HepG2 (cell line): ENCODE data around the gene CIBAR2. TPM values are rescaled to one million over a fixed set of nuclear protein-coding genes. Genes with fewer than 3 reads are reported as not detected.

Experiments used
- ATAD3A ChIP-seq: sonication (generic); formaldehyde crosslinking; IDR thresholded peaks from 2 replicates; pipeline ENCODE4 v1.4.0; 2020; ENCODE audit warnings: missing genetic modification reagents
- DDIT3 ChIP-seq: sonication (generic); formaldehyde crosslinking; IDR thresholded peaks from 2 replicates; pipeline ENCODE4 v1.4.0; 2020; ENCODE audit warnings: mild to moderate bottlenecking, missing genetic modification reagents
- ELF4 ChIP-seq: sonication (generic); formaldehyde crosslinking; IDR thresholded peaks from 2 replicates; pipeline ENCODE4 v1.5.0; 2020; ENCODE audit warnings: missing genetic modification reagents, mild to moderate bottlenecking, moderate library complexity, borderline replicate concordance
- FOXO4 ChIP-seq: sonication (generic); formaldehyde crosslinking; conservative IDR thresholded peaks from 2 replicates; pipeline ENCODE4 v1.8.1; 2023; ENCODE audit warnings: missing genetic modification reagents
- GABPA ChIP-seq, 2 experiments: IDR thresholded peaks; 2 replicates each; pipeline ENCODE4 v1.6.1; 2011 to 2016; ENCODE audit warnings: low read depth in 2 of 2, low read length in 1 of 2, missing biosample characterization in 1 of 2, missing genetic modification characterization in 1 of 2
- HNF1A ChIP-seq, 2 experiments: sonication (generic) in 1 of 2; formaldehyde crosslinking in 1 of 2; IDR thresholded peaks; 2 replicates each; pipeline versions ENCODE4 v1.4.0 to v1.6.1; 2016 to 2020; ENCODE audit warnings: borderline replicate concordance in 1 of 2, low read depth in 1 of 2, mild to moderate bottlenecking in 1 of 2, missing genetic modification reagents in 1 of 2
- KAT7 ChIP-seq: IDR thresholded peaks from 2 replicates; pipeline ENCODE4 v1.6.1; 2018; ENCODE audit warnings: borderline replicate concordance, missing compliant biosample characterization
- MLLT10 ChIP-seq: sonication (generic); formaldehyde crosslinking; IDR thresholded peaks from 2 replicates; pipeline ENCODE4 v1.4.0; 2020; ENCODE audit warnings: missing genetic modification reagents
- NFE2 ChIP-seq: sonication (generic); formaldehyde crosslinking; IDR thresholded peaks from 2 replicates; pipeline ENCODE4 v1.4.0; 2020; ENCODE audit warnings: missing genetic modification reagents
- RBFOX2 ChIP-seq: fragments of 200-400 bp; formaldehyde crosslinking; IDR thresholded peaks from 2 replicates; pipeline ENCODE4 v1.6.1; 2017; ENCODE audit warnings: low read depth, mild to moderate bottlenecking, low read length
- TFAP4 ChIP-seq: sonication (generic); IDR thresholded peaks from 2 replicates; pipeline ENCODE4 v1.6.1; 2016; ENCODE audit warnings: low read depth, borderline replicate concordance
- THRA ChIP-seq: sonication (generic); formaldehyde crosslinking; IDR thresholded peaks from 2 replicates; pipeline ENCODE4 v1.4.0; 2020; ENCODE audit warnings: missing genetic modification reagents, borderline replicate concordance
- ZBTB7B ChIP-seq: sonication (generic); formaldehyde crosslinking; IDR thresholded peaks from 2 replicates; pipeline ENCODE4 v1.4.0; 2020; ENCODE audit warnings: missing genetic modification reagents
- ZFP41 ChIP-seq: sonication (generic); formaldehyde crosslinking; IDR thresholded peaks from 2 replicates; pipeline ENCODE4 v1.4.0; 2020; ENCODE audit warnings: mild to moderate bottlenecking, missing genetic modification reagents, borderline replicate concordance
- ZKSCAN1 ChIP-seq: fragments of 150-350 bp; IDR thresholded peaks from 2 replicates; pipeline ENCODE4 v1.6.1; 2014; ENCODE audit warnings: low read length
- ZMAT3 ChIP-seq: sonication (generic); formaldehyde crosslinking; conservative IDR thresholded peaks from 2 replicates; pipeline ENCODE4 v1.7.0; 2021; ENCODE audit warnings: missing genetic modification reagents
- ZNF224 ChIP-seq: sonication (generic); formaldehyde crosslinking; IDR thresholded peaks from 2 replicates; pipeline ENCODE4 v1.5.0; 2020; ENCODE audit warnings: mild to moderate bottlenecking, missing genetic modification reagents
- ZNF547 ChIP-seq: sonication (generic); formaldehyde crosslinking; IDR thresholded peaks from 2 replicates; pipeline ENCODE4 v1.5.1; 2020; ENCODE audit warnings: mild to moderate bottlenecking, missing genetic modification reagents
- ZNF777 ChIP-seq: sonication (generic); formaldehyde crosslinking; IDR thresholded peaks from 2 replicates; pipeline ENCODE4 v1.4.0; 2020; ENCODE audit warnings: missing genetic modification reagents
- ZNF780A ChIP-seq: sonication (generic); formaldehyde crosslinking; IDR thresholded peaks from 2 replicates; pipeline ENCODE4 v1.8.0; 2022; ENCODE audit warnings: mild to moderate bottlenecking, missing genetic modification reagents, moderate library complexity
- ZNF878 ChIP-seq: sonication (generic); formaldehyde crosslinking; IDR thresholded peaks from 2 replicates; pipeline ENCODE4 v1.8.1; 2023; ENCODE audit warnings: mild to moderate bottlenecking, missing genetic modification reagents, moderate library complexity
- ZSCAN22 ChIP-seq: sonication (generic); formaldehyde crosslinking; IDR thresholded peaks from 2 replicates; pipeline ENCODE4 v1.4.0; 2020; ENCODE audit warnings: mild to moderate bottlenecking, missing genetic modification reagents
- polyA plus RNA-seq, 8 experiments: library from polyadenylated mRNA; depleted of rRNA in 3 of 8; stranded (reverse) in 7 of 8; unstranded in 1 of 8; fragments of >200 nt; fragmentation: Illumina TruSeq in 4 of 8; extraction: Trizol in 4 of 8; gene quantifications; 2 replicates each; pipeline versions ENCODE4 v1.2.1 to v1.2.3, GENCODE V29; 2011 to 2016; ENCODE audit warnings: low read depth in 4 of 8, missing spikeins in 1 of 8, mixed read lengths in 1 of 8; ENCODE audit not compliant: insufficient read depth in 1 of 8
- total RNA-seq, 5 experiments: library from RNA; depleted of rRNA; stranded (reverse); fragments of >200 nt; fragmentation: Illumina TruSeq; extraction: Trizol; gene quantifications; 2 replicates each; pipeline ENCODE4 v1.2.3, GENCODE V29; 2016; ENCODE audit warnings: low read depth in 1 of 5

CIBAR2 gene
- total and polyA plus RNA-seq, 2 of the 13 experiments (the other 11 are each of a cell fraction or from before 2014, with no cell fraction given): not detected

- peak; percentile 94 for TF ChIP-seq TFAP4
- no peak for TF ChIP-seq HNF1A (IDR thresholded peaks at IDR 0.05; ENCODE audit: low read depth)
- TF ChIP-seq HNF1A (CRISPR knock-in tag; IDR thresholded peaks at IDR 0.05; ENCODE audit: borderline replicate concordance): no peak
- TF ChIP-seq ZKSCAN1: no peak
- no peak for TF ChIP-seq ZNF777
- 0 out of 2 replicates have a peak, but pooled peaks have one; percentile 21 for TF ChIP-seq KAT7 (CRISPR knock-in tag)
- no peak for TF ChIP-seq ZNF780A (CRISPR knock-in tag)
- no peak for TF ChIP-seq DDIT3 (CRISPR knock-in tag)
- no peak for TF ChIP-seq ZNF547
- TF ChIP-seq ZMAT3: peak; percentile 85; the same call in 1 of the 2 replicates
- peak; percentile 84; the same call in 1 of the 2 replicates for TF ChIP-seq ZNF224 (CRISPR knock-in tag)
- 0 out of 2 replicates have a peak, but pooled peaks have one; percentile 74 for TF ChIP-seq FOXO4 (CRISPR knock-in tag)
- no peak for TF ChIP-seq ATAD3A (CRISPR knock-in tag)
- TF ChIP-seq ZSCAN22: no peak
- peak; percentile 56 for TF ChIP-seq RBFOX2
- peak; percentile 77; the same call in 1 of the 2 replicates for TF ChIP-seq THRA (CRISPR knock-in tag)
- 0 out of 2 replicates have a peak, but pooled peaks have one; percentile 8 for TF ChIP-seq ZNF878 (CRISPR knock-in tag)
- TF ChIP-seq ZBTB7B (CRISPR knock-in tag): no peak; the same call in 1 of the 2 replicates
- peak; percentile 51 for TF ChIP-seq GABPA (IDR thresholded peaks at IDR 0.05; ENCODE audit: low read depth, low read length)
- TF ChIP-seq GABPA (CRISPR knock-in tag; IDR thresholded peaks at IDR 0.05; ENCODE audit: low read depth): peak; percentile 84
- no peak for TF ChIP-seq MLLT10 (CRISPR knock-in tag)
- no peak; the same call in 1 of the 2 replicates for TF ChIP-seq ELF4 (CRISPR knock-in tag)
- no peak; the same call in 1 of the 2 replicates for TF ChIP-seq ZFP41 (CRISPR knock-in tag)
- 0 out of 2 replicates have a peak, but pooled peaks have one; percentile 3 for TF ChIP-seq NFE2 (CRISPR knock-in tag)
Observed at GRCh38 chr16:85136213-85136701, 24.0 kb upstream of the CIBAR2 start (continued).
